Myocyte (in vitro differentiated cells): Measurements from ENCODE around the gene ACSL3. TPM values are rescaled to one million over a fixed set of nuclear protein-coding genes. Genes with fewer than 3 reads are reported as not detected.

Source experiments
- DNase-seq: peaks from one replicate; pipeline ENCODE4 v3.0.0-alpha.2; 2012; ENCODE audit warnings: low read depth
- total RNA-seq: library from RNA; depleted of rRNA; stranded (reverse); fragments of >200 nt; gene quantifications from 2 replicates; pipeline ENCODE4 v1.2.3, GENCODE V29; 2014

ACSL3 gene
- total RNA-seq, 1 donor from 2014 or later, result 499 TPM

GRCh38 chr2:222878877-222879603, 18.2 kb downstream of the ACSL3 start:
- DNase-seq, result no peak

GRCh38 chr2:222879604-222879933, 18.7 kb downstream of the ACSL3 start:
- DNase-seq, result no peak

- DNase-seq, result no peak
Measured at GRCh38 chr2:222882484-222882928, 21.7 kb downstream of the ACSL3 start.

GRCh38 chr2:222883420-222883819, 22.6 kb downstream of the ACSL3 start:
- DNase-seq, result no peak

GRCh38 chr2:222884114-222884771, 23.4 kb downstream of the ACSL3 start:
- peak; percentile 53 for DNase-seq

GRCh38 chr2:222884805-222885424, 24.1 kb downstream of the ACSL3 start:
- no peak for DNase-seq

- no peak for DNase-seq
Measured at GRCh38 chr2:222887124-222887523, 26.3 kb downstream of the ACSL3 start.

GRCh38 chr2:222888716-222889115, 27.9 kb downstream of the ACSL3 start:
- DNase-seq, result no peak

GRCh38 chr2:222891890-222892289, 31.1 kb downstream of the ACSL3 start:
- no peak for DNase-seq

GRCh38 chr2:222892321-222892720, 31.5 kb downstream of the ACSL3 start:
- DNase-seq, result no peak

GRCh38 chr2:222892761-222893160, 31.9 kb downstream of the ACSL3 start:
- no peak for DNase-seq

- DNase-seq, result no peak
Measured at GRCh38 chr2:222893716-222894115, 32.9 kb downstream of the ACSL3 start.

- no peak for DNase-seq
Measured at GRCh38 chr2:222895144-222895543, 34.3 kb downstream of the ACSL3 start.

GRCh38 chr2:222897898-222898297, 37.1 kb downstream of the ACSL3 start:
- DNase-seq, result no peak

- DNase-seq, result no peak
Measured at GRCh38 chr2:222899413-222900181, 38.8 kb downstream of the ACSL3 start.

GRCh38 chr2:222900354-222900753, 39.5 kb downstream of the ACSL3 start:
- no peak for DNase-seq

GRCh38 chr2:222902660-222903059, 41.8 kb downstream of the ACSL3 start:
- no peak for DNase-seq

GRCh38 chr2:222903234-222904220, 42.7 kb downstream of the ACSL3 start:
- peak; percentile 53 for DNase-seq

GRCh38 chr2:222904557-222905258, 43.9 kb downstream of the ACSL3 start:
- no peak for DNase-seq

- no peak for DNase-seq
Measured at GRCh38 chr2:222907048-222907447, 46.2 kb downstream of the ACSL3 start.
